HepG2 (cell line): ENCODE results near the gene MRRF. TPM values are rescaled to one million over a fixed set of nuclear protein-coding genes. Genes with fewer than 3 reads are reported as not detected.
A peak's percentile ranks its signal among the peaks of the same experiment; 100 is the strongest.

Experiments
- ATAC-seq: fragments of 200-7000 bp; cut with Tn5 transposase; 3 replicates; pipeline ENCODE4 v1.9.1; 2020; ENCODE audit warnings: mild to moderate bottlenecking, moderate library complexity
- BruUV-seq: library from RNA; stranded (reverse); fragments of 400-500 nt; replicated peaks from 2 replicates; lab custom pipeline; 2021; lab: Mats Ljungman, UMichigan
- CTCF ChIA-PET: fragments of 300-600 bp; formaldehyde crosslinking; extraction: SDS; loops from one replicate; lab custom pipeline; 2021; ENCODE audit warnings: low total read pairs, inconsistent platforms, low intra/inter-chr PET ratio; lab: Yijun Ruan, JAX
- POLR2A ChIA-PET: fragments of 350-600 bp; sonication (Branson Sonifier 250); formaldehyde crosslinking; loops from one replicate; lab custom pipeline; 2020; ENCODE audit warnings: antibody characterized with exemption, inconsistent platforms; lab: Yijun Ruan, JAX
- DNase-seq: peaks from one replicate; pipeline ENCODE4 v3.0.0-alpha.2; 2015; ENCODE audit warnings: low spot score
- FAIRE-seq: peaks from 3 replicates; lab custom pipeline; 2011; peaks lifted over from hg19 to GRCh38; lab: Jason Lieb, UNC
- H2AFZ ChIP-seq: one replicate; pipeline ENCODE4 v1.6.1; 2011; ENCODE audit warnings: low read length, inconsistent platforms
- H3K27ac ChIP-seq: fragments of 300-600 bp; 3 replicates; pipeline ENCODE4 v1.8.0; 2011; ENCODE audit warnings: mixed run types, mild to moderate bottlenecking, mixed read lengths, low read length, inconsistent platforms; ENCODE audit not compliant: insufficient read depth; ENCODE audit errors: extremely low read length
- H3K27me3 ChIP-seq, 2 experiments: fragments of 200-600 bp in 1 of 2; 2 replicates in 1 of 2; 3 replicates in 1 of 2; pipeline versions ENCODE4 v1.6.0 to v1.8.0; 2011; ENCODE audit warnings: low read length in 2 of 2, mild to moderate bottlenecking in 2 of 2, moderate library complexity in 2 of 2, inconsistent platforms in 1 of 2; ENCODE audit not compliant: insufficient read depth in 2 of 2, control insufficient read depth in 1 of 2
- H3K36me3 ChIP-seq, 2 experiments: fragments of 200-600 bp in 1 of 2; replicated peaks in 1 of 2; 2 replicates in 1 of 2; 3 replicates in 1 of 2; pipeline versions ENCODE4 v1.5.1 to v1.8.0; 2011; ENCODE audit warnings: low read length in 2 of 2, inconsistent platforms in 1 of 2; ENCODE audit not compliant: insufficient read depth in 2 of 2, control insufficient read depth in 1 of 2
- H3K4me1 ChIP-seq: 2 replicates; pipeline ENCODE4 v1.5.1; 2012; ENCODE audit warnings: low read length, inconsistent platforms; ENCODE audit not compliant: insufficient read depth
- H3K4me2 ChIP-seq: 2 replicates; pipeline ENCODE4 v1.6.0; 2011; ENCODE audit warnings: low read depth, low read length, inconsistent platforms
- H3K4me3 ChIP-seq, 3 experiments: fragments of 200-600 bp in 1 of 3; sonication (generic), shearing (Covaris generic) in 1 of 3; replicated peaks in 1 of 3; 2 replicates each; pipeline ENCODE4 v1.5.1; 2011 to 2016; ENCODE audit warnings: low read length in 3 of 3, inconsistent platforms in 2 of 3, low read depth in 2 of 3, mild to moderate bottlenecking in 2 of 3, control low read depth in 1 of 3, mixed read lengths in 1 of 3; ENCODE audit not compliant: insufficient read depth in 1 of 3
- H3K79me2 ChIP-seq: one replicate; pipeline ENCODE4 v1.6.1; 2011; ENCODE audit warnings: low read length, inconsistent platforms; ENCODE audit not compliant: insufficient read depth
- H3K9ac ChIP-seq: 2 replicates; pipeline ENCODE4 v1.6.0; 2011; ENCODE audit warnings: mild to moderate bottlenecking, low read depth, low read length, inconsistent platforms; ENCODE audit not compliant: insufficient read depth
- H3K9me3 ChIP-seq: 2 replicates; pipeline ENCODE4 v1.5.1; 2012; ENCODE audit warnings: mild to moderate bottlenecking, low read length
- H4K20me1 ChIP-seq: 2 replicates; pipeline ENCODE4 v1.6.0; 2011; ENCODE audit warnings: inconsistent platforms, mild to moderate bottlenecking, low read length, moderate library complexity; ENCODE audit not compliant: insufficient read depth
- KDM5A ChIP-seq: fragments of 200-600 bp; sonication (generic); IDR thresholded peaks from 2 replicates; pipeline ENCODE4 v1.7.0; 2018; ENCODE audit warnings: antibody characterized with exemption, mild to moderate bottlenecking, low read length, borderline replicate concordance
- MAFF ChIP-seq: IDR thresholded peaks from 2 replicates; pipeline ENCODE4 v1.6.1; 2011; ENCODE audit warnings: low read depth, low read length, improper control_type of control experiment
- MAFK ChIP-seq, 2 experiments: IDR thresholded peaks in 1 of 2; conservative IDR thresholded peaks in 1 of 2; 2 replicates each; pipeline ENCODE4 v1.6.1; 2011; ENCODE audit warnings: improper control_type of control experiment in 2 of 2, low read length in 2 of 2
- MEIS1 ChIP-seq: sonication (generic); formaldehyde crosslinking; IDR thresholded peaks from 2 replicates; pipeline ENCODE4 v1.9.0; 2021; ENCODE audit warnings: mild to moderate bottlenecking, missing genetic modification reagents, moderate library complexity, borderline replicate concordance
- PAX8 ChIP-seq: sonication (generic); formaldehyde crosslinking; IDR thresholded peaks from 2 replicates; pipeline ENCODE4 v1.8.0; 2022; ENCODE audit warnings: mild to moderate bottlenecking, missing genetic modification reagents, borderline replicate concordance
- PHB2 ChIP-seq: fragments of 450-650 bp; IDR thresholded peaks from 2 replicates; pipeline ENCODE4 v1.6.1; 2018; ENCODE audit not compliant: partially characterized antibody
- SIX4 ChIP-seq: sonication (generic); formaldehyde crosslinking; IDR thresholded peaks from 2 replicates; pipeline ENCODE4 v1.4.0; 2020; ENCODE audit warnings: missing genetic modification reagents
- THRA ChIP-seq: sonication (generic); formaldehyde crosslinking; IDR thresholded peaks from 2 replicates; pipeline ENCODE4 v1.4.0; 2020; ENCODE audit warnings: missing genetic modification reagents, borderline replicate concordance
- WIZ ChIP-seq: sonication (generic); formaldehyde crosslinking; IDR thresholded peaks from 2 replicates; pipeline ENCODE4 v1.5.1; 2020; ENCODE audit warnings: mild to moderate bottlenecking, missing genetic modification reagents
- WGBS: methylation state at CpG from one replicate; pipeline ENCODE4 v1.1.6; 2017; ENCODE audit warnings: low lambda C conversion rate; 5-methylcytosine and 5-hydroxymethylcytosine counted together
- in situ Hi-C: cut with HindIII; loops from 2 replicates; pipeline ENCODE4 v1.10.0; 2017; ENCODE audit warnings: low pct_unique_long_range_greater_than_20kb; ENCODE audit not compliant: extremely low pct_ligation_motif_present
- intact Hi-C: fragments of 100-400 bp; cut with micrococcal nuclease; formaldehyde crosslinking; loops from one replicate; pipeline ENCODE4 v1.10.0; 2022; ENCODE audit not compliant: unreplicated experiment
- polyA plus RNA-seq, 8 experiments: library from polyadenylated mRNA; depleted of rRNA in 3 of 8; stranded (reverse) in 7 of 8; unstranded in 1 of 8; fragments of >200 nt; fragmentation: Illumina TruSeq in 4 of 8; extraction: Trizol in 4 of 8; gene quantifications; 2 replicates each; pipeline versions ENCODE4 v1.2.1 to v1.2.3, GENCODE V29; 2011 to 2016; ENCODE audit warnings: low read depth in 4 of 8, missing spikeins in 1 of 8, mixed read lengths in 1 of 8; ENCODE audit not compliant: insufficient read depth in 1 of 8
- total RNA-seq, 5 experiments: library from RNA; depleted of rRNA; stranded (reverse); fragments of >200 nt; fragmentation: Illumina TruSeq; extraction: Trizol; gene quantifications; 2 replicates each; pipeline ENCODE4 v1.2.3, GENCODE V29; 2016; ENCODE audit warnings: low read depth in 1 of 5
- TF ChIP-seq, protein P1 (sequence below): sonication (generic); formaldehyde crosslinking; IDR thresholded peaks from 2 replicates; pipeline ENCODE4 v1.5.1; 2020; ENCODE audit warnings: mild to moderate bottlenecking, missing genetic modification reagents, borderline replicate concordance

The MRRF gene
- total and polyA plus RNA-seq, 2 of the 13 experiments (the other 11 are each of a cell fraction or from before 2014, with no cell fraction given), result 37.3 to 44.3 TPM

DNA sequence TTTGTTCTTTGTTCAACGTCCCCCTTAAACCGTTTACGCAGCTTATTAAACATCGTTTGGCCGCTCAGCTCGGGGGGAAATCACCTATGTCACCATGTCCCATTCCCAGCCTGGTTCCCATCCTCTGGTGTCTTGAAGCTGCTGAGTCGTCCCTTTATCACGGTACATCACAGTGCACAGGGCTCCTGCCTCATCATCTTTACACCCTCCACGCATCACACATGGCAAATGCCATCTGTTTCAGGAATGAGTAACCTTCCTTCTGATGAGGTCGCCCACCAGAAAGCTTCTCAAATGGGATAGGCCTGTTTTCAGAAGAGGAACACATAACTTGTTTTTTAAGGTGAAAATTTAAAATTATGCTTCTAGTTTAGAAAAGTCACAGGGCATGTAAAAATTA lies 28.0 kb upstream of the MRRF start:
- Histone ChIP-seq H3K4me1 (no peaks in the 10 kb centered on the region), H3K79me2 (no peaks in the 10 kb centered on the region), H4K20me1 (no peaks in the 10 kb centered on the region), H2AFZ (no peak overlapping the region)
- intact Hi-C loops, result no loop called here
- CTCF ChIA-PET, result no interaction called here
- no TSS peak for BruUV-seq
- TF ChIP-seq MAFF (0 out of 2 replicates have a peak, but pooled peaks have one; percentile 4), PAX8 (no peak), MAFK (conservative IDR thresholded peaks at IDR 0.05 in 1 of 2, IDR thresholded peaks at IDR 0.05 in 1 of 2; ENCODE audit: low read length in 2 of 2) (0 out of 4 replicates have a peak, but pooled peaks of 1 of the 2 experiments have one; percentile 5)
- TF ChIP-seq, all 625 proteins: peak for 2
- DNase-seq (no peak), FAIRE-seq (no peak), ATAC-seq (no peak)
- POLR2A ChIA-PET, result no interaction called here
- H3K9me3 ChIP-seq, result no peaks in the 10 kb centered on the region
- H3K4me3 ChIP-seq, result no peak overlapping the region
- H3K27me3 ChIP-seq, result peaks cover 0 to 25% of the 10 kb centered on the region in 2 experiments; a peak in 2 of 5 replicates
- H3K36me3 ChIP-seq, result peaks cover 0 to 6% of the 10 kb centered on the region in 2 experiments; a peak in 2 of 5 replicates
- WGBS, result 54% methylated on average over 10 of the region's 10 CpGs
- in situ Hi-C loops, result no loop called here
- H3K4me2 ChIP-seq, result no peak overlapping the region
- H3K9ac ChIP-seq, result no peak overlapping the region
- H3K27ac ChIP-seq, result no peak overlapping the region

DNA sequence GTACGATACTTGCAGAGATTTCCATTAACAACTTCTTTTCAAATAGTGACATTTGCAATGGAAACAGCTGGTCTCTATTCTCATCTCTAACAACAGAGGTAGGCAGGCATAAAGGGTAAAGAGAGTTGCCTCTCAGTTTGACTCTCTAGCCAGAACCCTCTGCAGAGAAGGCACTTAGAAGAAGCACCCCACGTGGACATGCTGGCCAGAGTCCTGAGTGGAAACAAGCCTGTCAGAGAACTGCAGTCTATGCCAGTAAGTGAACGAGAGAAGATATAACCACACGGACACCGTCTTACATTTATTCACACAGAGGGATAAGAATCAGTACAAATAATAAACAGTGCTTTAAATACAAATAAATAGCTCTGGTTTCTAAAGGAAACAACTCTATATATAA lies 25.0 kb upstream of the MRRF start:
- ChIA-PET CTCF (no interaction called here), POLR2A (no interaction called here)
- Histone ChIP-seq H3K27ac (no peak overlapping the region), H4K20me1 (no peaks in the 10 kb centered on the region), H3K4me3 (no peak overlapping the region), H3K9ac (no peak overlapping the region), H3K36me3 (peaks cover 10 to 34% of the 10 kb centered on the region in 2 experiments; a peak in 4 of 5 replicates), H3K27me3 (no peaks in the 10 kb centered on the region), H2AFZ (no peak overlapping the region), H3K9me3 (no peaks in the 10 kb centered on the region), H3K4me2 (no peak overlapping the region), H3K4me1 (no peaks in the 10 kb centered on the region), H3K79me2 (no peaks in the 10 kb centered on the region)
- ATAC-seq (no peak), DNase-seq (no peak), FAIRE-seq (no peak)
- 98% methylated on average over 5 of the region's 5 CpGs for WGBS
- intact Hi-C loops (no loop called here), in situ Hi-C loops (no loop called here)
- no TSS peak for BruUV-seq
- no peak for TF ChIP-seq PHB2
- TF ChIP-seq MEIS1, result no peak
- no peak for TF ChIP-seq WIZ (CRISPR knock-in tag)
- TF ChIP-seq, protein P1, sequence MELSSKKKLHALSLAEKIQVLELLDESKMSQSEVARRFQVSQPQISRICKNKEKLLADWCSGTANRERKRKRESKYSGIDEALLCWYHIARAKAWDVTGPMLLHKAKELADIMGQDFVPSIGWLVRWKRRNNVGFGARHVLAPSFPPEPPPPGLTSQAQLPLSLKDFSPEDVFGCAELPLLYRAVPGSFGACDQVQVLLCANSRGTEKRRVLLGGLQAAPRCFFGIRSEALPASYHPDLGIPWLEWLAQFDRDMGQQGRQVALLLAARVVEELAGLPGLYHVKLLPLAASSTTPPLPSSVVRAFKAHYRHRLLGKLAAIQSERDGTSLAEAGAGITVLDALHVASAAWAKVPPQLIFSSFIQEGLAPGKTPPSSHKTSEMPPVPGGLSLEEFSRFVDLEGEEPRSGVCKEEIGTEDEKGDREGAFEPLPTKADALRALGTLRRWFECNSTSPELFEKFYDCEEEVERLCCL (CRISPR knock-in tag), result no peak
- no peak for TF ChIP-seq SIX4 (CRISPR knock-in tag)
- no peak for TF ChIP-seq THRA (CRISPR knock-in tag)
- no peak for TF ChIP-seq KDM5A
